Hematopoietic multipotent progenitor cell treated with erythropoietin and hydrocortisone succinate and interleukin-3 and kit ligand, for 17 days (in vitro differentiated cells): Measurements from ENCODE around the gene KCNMA1.

Experiments
- DNase-seq: peaks from one replicate; pipeline ENCODE4 v3.0.0-alpha.2; 2015; ENCODE audit warnings: low spot score

Gene KCNMA1

DNA sequence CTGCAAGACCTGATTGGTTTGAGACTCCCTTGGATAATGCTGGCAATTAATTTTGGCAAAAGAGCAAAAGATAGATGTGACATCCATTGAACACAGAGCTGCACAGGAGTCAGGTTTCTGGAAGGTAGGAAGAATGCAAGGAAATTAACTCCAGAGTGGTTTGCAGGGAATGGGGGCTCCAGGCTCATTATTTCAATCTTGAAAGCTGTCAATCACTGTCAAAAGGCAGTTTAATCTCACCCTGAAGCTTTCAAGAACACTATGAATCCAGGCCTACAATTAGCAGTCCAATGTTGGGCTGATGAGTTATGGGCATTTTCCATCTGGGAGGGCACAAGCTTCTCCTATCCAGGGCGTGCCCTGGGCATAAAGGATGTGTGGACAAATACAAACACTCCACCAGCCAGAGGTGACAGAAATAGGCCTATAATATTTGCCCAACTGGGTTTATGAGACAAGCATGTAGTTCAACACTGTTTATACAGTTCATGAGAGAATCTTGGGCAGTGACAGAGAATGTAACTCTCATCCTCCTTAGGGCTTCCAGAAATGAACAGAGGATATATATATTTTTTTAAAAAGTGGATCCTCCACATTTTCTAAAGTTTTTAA, 80.5 kb downstream of the KCNMA1 start:
- DNase-seq: no peak

DNA sequence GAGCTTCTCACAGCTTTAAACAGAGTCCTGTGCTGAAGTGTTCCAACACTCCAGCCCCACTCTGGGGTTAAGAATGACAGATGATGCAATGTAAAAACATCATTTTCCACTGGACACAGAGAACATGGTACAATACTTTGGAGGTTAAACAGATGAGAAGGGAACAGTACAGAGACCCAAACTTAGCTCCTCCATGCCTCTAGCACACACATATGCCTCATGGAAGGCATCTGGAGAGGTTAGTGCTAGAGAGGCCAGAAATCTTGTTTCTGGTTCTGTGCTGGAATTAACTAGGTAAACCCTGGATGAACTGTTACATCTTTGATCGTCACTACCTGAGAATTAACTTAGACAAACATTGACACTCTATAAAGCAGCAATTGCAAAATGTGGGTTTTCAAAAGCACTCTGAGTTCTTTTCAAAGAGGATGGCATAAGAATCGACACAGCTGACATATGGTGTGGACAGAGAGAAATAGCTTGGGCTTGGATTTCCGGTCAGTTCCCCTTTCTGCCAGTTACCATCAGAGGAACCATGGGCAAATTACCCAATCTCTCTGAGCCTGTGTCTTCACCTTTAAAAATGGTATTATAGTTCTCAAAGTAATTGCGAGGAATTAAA, 81.9 kb downstream of the KCNMA1 start:
- DNase-seq: no peak

DNA sequence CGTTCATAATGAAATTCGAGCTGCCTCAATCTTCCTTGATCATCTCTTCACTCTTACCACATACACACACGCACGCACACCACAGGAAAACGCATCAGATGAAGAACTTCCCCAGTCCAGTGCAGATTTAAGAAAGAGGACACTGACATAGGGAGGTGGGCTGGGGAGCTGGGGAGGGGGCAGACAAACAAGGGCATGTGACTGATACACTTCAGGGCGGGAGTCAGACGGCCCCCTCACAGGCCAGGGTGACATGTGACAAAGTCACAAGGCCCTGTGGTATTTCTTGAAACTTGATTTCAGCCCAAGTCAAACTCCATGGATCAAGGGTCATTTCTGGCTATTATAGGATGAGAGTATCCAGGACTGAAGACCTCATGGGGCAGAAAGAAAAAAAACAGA, 82.6 kb downstream of the KCNMA1 start:
- no peak for DNase-seq

GRCh38 chr10:77553966-77554365, 83.6 kb downstream of the KCNMA1 start:
- no peak for DNase-seq

GRCh38 chr10:77553311-77553710, 84.3 kb downstream of the KCNMA1 start:
- DNase-seq: no peak

- no peak for DNase-seq
Measured at GRCh38 chr10:77552252-77552651, 85.4 kb downstream of the KCNMA1 start.

DNA sequence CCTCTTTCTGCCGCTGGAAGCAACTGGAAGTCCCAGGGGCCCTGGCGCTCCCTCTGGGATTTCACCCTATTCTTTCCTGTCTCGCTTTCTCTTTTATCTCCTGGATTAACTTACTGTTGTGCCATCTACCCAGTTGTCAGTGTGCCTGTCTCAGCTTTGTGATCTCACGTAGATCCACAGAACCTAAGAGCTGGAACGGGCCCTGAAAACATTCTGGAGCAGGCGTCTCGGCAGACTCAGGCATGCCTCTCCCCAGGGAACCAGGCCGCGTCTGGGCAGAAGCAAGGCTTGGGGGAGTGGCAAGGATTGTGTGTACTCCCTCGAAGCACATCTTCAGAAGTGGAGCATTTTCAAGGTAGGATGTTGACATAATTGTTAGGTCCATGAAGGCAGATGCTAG, 87.2 kb downstream of the KCNMA1 start:
- no peak for DNase-seq

- no peak for DNase-seq
Measured at GRCh38 chr10:77548671-77549070, 88.9 kb downstream of the KCNMA1 start.

DNA sequence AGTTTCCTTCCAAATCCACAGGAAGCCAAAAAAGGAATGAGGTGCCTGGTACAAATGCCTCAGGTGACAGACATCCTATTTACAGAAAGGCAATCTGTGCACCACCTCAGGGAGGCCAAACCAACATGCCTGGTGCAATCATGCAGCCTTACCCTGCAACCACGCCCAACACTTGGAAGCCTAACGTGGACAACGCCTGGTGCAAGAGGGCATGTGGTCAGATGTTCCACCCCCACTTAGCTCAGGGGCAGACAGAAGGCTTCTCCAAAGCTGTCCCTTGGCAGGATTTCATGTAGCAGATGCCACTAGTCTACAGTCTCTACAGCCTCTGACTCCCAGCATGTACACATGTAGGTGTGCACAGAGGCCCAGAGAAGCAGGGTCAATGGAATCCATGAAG, 89.5 kb downstream of the KCNMA1 start:
- no peak for DNase-seq

DNA sequence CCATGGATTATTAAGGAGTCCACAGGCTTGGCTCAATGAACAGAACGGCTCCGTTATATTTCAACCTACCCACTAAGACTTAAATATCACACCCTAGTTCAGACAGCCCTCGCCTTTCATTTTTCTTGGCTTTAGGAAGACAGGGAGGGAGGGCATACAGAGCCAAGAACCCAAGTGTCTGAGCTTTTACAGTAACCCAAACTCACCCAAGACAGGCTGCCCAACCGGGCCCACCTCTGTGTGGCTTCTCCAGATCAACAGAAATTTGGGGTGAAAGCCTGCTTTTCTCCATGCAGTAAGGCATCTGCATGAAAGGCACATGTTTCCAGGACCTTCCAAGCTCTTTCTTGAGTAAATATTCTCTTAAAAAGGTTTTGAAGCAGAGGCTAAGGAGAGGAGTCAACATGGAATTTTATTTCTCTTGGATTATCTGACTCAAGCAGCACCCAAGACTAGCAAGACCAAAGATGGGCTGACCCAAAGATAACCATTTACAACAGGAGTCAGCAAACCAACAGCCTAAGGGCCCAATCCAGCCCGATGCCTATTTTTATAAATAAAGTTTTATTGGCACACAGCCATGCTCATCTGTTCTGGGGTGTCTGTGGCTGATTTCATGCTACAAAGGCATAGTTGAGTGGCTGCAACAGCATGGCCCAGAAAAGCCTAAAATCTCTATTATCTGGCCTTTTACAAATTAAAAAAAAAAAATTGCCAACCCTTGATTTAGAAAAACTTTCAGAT, 90.1 kb downstream of the KCNMA1 start:
- DNase-seq: no peak

DNA sequence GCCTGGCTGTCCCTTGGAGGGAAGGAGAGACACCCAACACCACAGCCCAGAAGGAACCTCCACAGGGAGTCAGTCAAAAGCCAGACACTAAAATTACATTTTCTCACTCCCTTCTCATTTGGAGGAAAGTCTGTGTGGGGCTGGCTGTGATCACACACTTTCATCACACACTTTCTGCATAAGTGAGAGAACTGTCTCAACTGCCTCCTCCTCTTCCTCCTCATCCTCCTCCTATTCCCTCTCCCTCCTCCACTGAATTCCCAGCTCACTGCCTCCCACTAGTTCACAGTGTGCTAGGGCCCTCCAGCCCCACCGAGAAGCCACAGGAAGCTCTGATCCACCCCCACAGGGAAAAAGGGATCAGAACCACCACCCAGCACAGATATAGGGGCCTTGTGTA, 91.6 kb downstream of the KCNMA1 start:
- DNase-seq: no peak

- no peak for DNase-seq
Measured at GRCh38 chr10:77545585-77545984, 92.0 kb downstream of the KCNMA1 start.

DNA sequence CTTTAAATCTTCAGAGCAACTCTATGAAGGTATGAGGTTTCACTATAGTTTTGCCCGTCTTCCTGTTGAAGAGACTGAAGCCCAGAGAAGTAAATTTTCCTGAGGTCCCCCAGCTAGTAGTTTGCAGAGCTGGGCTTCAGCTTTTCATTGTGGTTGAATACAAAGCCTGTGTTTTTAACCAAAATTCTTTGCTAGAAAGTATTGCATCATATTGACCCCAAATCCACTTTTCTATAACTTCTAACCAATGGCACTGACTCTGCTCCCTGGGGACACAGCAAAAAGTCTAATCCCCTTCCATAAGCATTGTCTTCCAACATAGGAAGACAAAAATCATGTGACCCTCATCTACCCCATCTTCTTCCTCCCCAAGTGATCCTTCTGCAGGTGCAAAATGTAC, 93.0 kb downstream of the KCNMA1 start:
- no peak for DNase-seq

DNA sequence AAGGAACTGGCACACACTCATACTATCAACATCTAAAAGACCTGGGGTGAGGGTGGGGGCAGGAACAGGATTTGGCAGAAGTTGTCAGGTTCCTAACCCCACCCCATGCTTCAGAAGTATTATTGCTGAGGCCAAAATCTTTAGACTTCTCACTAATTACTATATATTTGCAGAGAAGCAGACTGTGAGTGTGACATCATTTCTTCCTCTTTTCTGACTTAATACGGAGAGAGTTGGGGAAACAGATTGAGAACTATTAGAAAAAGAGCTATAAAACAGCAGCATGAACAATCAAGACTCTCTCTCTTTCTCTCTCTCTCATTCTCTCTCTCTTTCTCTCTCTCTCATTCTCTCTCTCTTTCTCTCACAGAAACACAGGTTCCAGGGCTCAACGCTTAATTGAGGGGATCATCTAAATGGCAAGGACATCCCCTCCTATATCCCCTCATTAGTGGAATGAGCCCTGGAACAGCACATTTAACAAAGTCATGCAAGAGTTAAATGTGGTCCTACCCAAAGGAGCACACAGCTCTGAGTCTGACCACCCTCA, 94.8 kb downstream of the KCNMA1 start:
- no peak for DNase-seq

DNA sequence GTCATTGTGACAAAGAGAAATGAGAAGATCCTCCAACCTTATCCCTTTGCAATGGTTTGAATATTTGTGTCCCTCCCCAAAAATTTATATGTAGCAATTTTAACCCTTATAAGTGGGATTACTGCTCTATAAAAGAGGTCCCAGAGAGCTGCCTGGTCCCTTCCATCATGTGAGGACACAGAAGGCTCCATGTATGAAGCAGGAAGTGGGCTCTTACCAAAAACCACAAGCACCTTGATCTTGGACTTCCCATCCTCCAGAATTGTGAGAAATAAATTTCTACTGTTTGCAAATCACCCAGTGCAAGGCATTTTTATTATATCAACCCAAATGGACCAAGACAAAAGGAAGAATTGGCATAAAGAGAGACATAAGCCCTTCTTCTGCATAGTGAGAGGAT, 95.7 kb downstream of the KCNMA1 start:
- no peak for DNase-seq

DNA sequence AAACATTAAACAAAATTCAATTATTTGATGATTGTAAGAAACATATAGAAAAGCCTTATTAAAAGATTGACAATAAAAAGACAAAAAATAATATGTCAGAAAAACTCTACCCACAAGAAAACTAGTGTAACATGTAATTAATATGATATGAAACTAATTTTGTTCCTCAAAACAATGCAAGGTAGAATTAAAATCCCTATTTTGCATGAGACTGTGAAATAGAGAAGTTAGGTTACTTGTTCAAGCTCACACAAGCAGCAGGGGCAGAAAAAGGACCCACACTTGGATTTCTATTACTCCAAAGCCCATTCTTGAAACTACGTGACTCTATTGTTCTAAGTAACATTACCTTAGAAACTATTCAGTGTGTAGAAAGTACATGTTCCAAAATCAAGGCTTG, 96.4 kb downstream of the KCNMA1 start:
- DNase-seq: no peak

DNA sequence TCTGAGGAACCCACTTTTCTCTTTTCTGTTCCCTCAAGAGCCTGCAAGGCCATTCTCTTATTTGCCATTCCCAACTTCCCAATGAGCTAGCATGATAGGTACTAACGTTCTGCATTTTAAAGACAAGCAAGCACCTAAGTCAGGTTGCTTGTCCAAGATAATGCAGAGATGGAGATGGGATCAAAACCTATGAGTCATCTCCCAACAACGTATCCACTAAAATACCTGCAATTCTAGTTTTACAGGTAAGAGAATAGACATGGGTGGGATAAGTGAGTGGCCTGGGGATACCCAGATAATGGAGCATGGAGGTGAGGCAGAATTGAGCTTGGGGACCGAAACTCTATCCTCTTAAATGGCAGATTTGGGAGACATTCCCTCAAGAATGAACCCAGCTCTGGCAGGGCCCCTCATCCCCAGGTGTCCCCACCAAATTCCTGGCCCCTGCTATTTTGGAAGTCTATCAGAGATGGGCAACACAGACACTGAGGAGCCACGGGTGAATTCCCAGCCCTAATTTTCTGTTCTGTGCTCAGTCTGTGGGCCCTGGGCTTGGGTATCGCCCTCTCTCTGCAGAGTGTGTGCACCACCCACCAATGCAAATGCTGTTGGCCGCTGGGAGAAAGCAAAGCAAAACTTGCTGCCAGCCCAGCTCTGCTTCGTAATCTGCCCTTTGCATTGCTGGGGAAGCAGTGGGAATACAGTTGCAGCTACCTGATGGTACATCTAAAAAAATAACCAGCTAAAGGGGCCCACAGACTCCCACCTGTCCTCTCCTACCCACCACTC, 98.3 kb downstream of the KCNMA1 start:
- DNase-seq: no peak

DNA sequence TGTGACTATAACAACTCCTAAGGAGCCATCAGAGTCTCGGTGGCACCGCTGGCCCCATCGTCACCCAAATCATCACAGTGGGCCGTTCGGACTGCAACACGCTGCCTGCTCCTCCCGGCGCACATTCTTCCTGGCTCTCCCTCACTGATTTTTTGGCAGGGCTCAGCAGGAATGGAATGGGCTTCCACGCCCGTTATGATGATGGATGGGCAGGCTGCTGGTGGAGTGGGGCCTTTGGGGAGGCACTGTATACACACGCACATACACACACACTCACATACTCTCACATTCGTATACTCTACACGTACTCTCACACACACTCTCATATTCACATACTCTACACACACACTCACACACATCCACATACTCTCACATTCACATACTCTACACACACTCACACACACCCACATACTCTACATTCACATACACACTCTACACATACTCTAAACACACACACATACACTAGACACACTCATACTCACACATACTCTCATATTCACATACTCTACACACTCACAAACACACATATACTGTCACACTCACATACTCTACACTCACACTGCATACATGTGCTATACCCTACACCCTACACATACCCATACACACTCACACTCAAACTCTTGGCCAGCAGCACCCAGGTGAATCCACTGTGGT, 99.8 kb downstream of the KCNMA1 start:
- DNase-seq: no peak

- no peak for DNase-seq
Measured at GRCh38 chr10:77537071-77537470, 100.5 kb downstream of the KCNMA1 start.

- no peak for DNase-seq
Measured at GRCh38 chr10:77533887-77534278, 103.7 kb downstream of the KCNMA1 start.

DNA sequence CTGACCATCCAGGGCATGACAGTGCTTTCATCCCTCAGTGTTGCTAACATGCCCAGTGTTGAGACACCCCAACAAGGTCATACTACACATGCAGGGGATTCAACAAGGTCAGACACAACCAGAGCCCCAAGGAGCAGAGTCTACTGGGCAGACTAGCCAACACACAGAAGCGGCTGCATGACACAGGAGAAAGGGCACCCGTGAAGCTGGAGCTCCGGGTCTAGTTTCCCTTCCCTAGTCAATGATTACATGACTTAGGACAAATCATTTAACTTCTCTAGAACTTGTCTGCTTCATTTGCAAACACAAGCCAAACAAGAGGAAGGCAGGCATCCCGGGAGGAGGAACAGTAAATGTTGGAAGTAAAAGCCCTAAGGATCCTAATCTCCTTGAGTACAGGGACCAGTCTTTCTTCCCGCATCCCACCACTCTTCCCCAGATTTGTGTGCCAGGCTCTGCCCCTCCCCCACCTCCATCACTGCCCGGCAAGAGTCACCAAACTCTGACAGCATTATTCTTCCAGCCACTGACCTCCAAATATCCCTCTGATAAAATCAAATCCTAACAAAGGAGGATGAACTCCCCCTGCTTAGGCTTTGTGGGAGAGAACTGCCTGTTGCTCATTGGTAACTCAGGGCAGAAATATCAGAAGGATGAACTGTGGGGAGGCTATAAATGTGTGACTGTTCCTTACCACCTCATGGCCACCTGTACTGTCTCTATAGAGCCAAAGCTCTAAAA, 104.3 kb downstream of the KCNMA1 start:
- DNase-seq: no peak
